Stimulated activated CD8-positive, alpha-beta memory T cell treated with anti-CD3 and anti-CD28 coated beads, Interleukin-7, amount 100 ng/mL, for 1 hour (primary cell): ENCODE results near the gene PDZD2.
"Not testable (repeated sequence)": the region's sequence is repeated elsewhere in the genome, so short reads cannot be mapped to it uniquely, and the experiment has no call there.

ENCODE experiments used
- DNase-seq, 2 donors: peaks; one replicate each; pipeline ENCODE4 v3.0.0-alpha.2; 2020; ENCODE audit warnings: low read depth in 2 of 2

The PDZD2 gene

GRCh38 chr5:31691408-31691807 lies 52.5 kb downstream of the PDZD2 start:
- DNase-seq, result not testable (repeated sequence)

- no peak for DNase-seq
These were observed 53.8 kb downstream of the PDZD2 start for GRCh38 chr5:31692561-31693221.

- DNase-seq, result no peak
These were observed 59.7 kb downstream of the PDZD2 start for GRCh38 chr5:31698673-31699072.

DNA sequence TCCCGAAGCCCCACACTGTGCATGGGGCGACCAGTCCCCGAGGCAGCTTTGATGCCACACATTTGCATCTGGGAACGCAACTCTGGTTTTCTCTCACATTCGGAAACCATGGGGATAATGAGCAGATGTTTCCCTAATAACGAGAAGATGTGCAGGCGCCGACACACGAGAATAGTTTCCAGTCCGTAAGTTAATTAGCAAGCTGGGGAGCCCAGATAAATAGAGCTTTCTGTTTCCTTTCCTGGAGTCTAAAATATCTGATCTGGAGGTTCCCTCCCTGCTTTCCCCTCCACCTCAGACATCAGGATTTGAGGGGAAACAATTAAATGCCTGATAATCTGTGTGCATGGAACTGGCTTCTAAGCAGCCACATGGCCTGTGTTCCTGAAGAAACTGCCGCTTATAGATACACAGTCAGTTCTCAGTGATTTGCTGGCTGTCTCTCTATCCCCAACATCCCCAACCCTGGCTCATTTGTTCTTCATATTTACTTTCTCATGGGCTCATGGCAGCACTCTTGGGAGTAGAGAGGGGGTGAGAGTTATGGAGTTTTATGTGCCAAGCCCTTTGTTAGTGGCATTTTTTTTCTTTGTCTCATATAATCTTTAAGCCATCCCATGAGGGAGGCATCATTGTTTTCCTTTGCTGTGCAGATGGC lies 62.8 kb downstream of the PDZD2 start:
- DNase-seq, result no peak

GRCh38 chr5:31702712-31703111 lies 63.8 kb downstream of the PDZD2 start:
- DNase-seq, result no peak

- no peak for DNase-seq
These were observed 64.8 kb downstream of the PDZD2 start for GRCh38 chr5:31703757-31704156.

GRCh38 chr5:31706186-31706585 lies 67.3 kb downstream of the PDZD2 start:
- no peak for DNase-seq

DNA sequence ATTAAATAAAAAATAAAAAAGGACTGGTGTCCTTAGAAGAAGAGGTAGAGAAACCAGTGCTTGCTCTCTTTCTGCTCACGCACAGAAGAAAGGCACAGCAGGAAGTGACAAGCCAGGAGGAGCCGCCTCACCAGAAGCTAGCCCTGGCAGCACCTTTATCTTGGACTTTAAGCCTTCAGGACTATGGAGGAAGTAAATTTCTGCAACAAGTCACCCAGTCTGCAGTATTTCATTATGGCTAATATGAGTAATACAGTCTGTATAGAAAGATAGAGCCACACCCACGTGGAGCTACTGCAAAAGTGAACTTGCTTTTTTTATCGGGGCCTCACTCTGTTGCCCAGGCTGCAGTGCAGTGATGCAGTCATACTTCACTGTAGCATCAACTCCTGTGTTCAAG lies 68.4 kb downstream of the PDZD2 start:
- DNase-seq, result no peak

GRCh38 chr5:31708089-31708488 lies 69.2 kb downstream of the PDZD2 start:
- DNase-seq, result no peak

- no peak for DNase-seq
These were observed 72.4 kb downstream of the PDZD2 start for GRCh38 chr5:31711363-31711762.

DNA sequence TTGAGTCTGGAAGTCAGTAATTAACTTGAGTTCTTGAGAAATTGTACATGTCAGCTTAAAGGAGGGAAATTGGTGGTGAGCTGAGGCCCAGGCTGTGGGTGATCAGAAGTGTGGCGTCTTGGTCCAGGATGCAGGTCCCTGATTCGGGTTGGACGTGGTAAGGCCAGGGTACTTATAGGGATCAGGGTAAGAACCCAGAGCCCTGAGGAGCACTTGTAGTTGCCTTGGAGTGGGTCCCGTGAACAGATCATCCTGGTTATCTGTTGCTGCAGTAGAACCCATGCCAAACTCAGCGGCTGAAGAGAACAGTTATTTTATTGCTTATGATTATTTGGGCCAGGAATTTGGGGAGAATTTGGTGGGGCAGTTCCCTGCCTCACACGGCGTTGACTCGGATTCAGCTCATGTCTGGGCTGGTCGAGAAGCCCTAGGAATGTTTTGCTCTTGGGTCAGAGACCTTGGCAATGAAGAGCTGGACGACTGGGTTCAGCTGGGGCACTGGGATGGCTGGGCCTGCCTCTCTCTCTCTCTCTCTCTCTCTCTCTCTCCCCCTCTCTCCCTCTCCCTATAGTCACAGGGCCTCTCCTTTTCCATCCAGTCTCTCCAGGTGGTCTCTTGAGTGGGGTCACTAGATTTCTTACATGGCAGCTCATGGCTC lies 73.1 kb downstream of the PDZD2 start:
- DNase-seq, result no peak

DNA sequence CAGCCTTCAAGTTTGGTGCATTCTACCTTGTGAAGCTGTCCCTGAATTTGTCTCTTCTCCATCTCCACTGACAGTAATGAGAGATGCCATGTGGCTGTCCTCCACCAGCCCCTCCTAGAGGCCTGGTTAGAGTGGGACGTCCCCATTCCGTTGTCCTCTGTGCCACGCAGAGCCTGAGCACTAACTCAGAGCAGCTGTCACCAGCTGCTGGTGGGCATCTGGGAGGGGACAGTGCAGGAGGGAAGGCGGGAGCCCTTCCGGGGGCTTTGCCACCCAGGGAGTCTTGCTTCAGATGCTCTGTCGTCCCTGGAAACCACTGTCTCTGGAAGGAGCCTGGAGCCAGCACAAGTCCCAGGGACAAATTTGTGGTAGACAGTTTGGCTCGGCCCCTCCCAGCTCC lies 78.6 kb downstream of the PDZD2 start:
- DNase-seq, result no peak

GRCh38 chr5:31720004-31720403 lies 81.1 kb downstream of the PDZD2 start:
- DNase-seq, result no peak

DNA sequence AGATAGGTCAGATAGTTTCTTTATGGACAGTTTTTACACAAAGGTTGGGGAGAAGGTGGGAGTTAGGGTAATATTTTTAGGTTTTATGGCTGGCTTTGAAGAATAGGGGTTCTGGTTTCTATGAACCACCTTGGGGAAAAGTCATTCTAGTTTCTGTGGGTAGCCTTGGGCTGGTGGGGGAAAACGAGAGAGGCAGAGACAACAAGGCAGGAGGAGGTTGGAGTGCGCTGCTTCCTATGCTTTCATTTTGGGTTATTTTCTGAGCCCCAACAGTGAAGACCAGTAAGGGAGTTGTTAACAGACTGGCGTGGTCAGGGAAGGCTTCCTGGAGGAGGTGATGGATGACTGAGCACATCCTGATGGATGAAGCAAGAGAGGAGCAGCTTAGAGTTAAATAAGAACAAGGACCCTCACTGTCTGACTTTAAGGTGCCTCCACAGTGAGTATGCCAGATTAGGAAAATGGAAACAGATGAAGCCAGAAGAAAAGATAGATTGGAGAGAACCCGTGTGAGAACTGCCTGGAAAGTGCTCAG lies 81.9 kb downstream of the PDZD2 start:
- no peak for DNase-seq

DNA sequence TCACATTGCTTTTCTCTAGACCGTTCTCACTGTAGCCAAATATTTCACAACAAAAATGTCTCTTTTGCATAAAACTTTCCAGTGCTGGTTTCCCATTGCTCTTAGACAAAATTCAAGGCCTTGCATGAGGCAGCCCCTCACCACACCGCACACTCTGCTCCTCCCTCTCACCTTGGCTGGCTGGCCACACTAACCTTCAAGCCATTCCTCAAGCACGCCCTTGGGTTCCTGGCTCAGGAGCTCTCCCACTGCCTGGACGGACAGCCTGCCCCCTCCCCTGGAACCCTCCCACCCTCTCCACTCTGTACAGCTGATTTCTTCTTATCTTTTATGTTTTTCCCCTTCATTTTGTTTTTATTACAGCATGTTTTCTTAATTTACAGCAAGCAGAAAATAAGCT lies 83.2 kb downstream of the PDZD2 start:
- DNase-seq, result no peak

GRCh38 chr5:31725996-31726395 lies 87.1 kb downstream of the PDZD2 start:
- DNase-seq, result no peak

DNA sequence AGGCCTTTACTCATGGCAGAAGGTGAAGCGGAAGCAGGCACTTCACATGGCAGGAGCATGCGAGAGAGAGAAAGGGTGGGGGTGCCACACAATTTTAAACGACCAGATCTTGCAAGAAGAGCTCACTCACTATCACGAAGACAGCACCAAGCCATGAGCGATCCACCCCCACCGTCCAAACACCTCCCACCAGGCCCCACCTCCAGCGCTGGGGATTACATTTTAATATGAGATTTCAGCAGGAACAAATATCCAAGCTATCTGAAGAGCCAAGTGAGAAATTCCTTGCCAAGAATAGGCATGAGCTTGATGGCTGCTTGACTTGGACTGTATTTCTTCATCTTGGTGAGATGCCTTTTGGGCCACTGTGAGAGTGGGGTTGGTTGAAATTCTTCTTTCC lies 88.0 kb downstream of the PDZD2 start:
- no peak for DNase-seq

- DNase-seq, result no peak
These were observed 89.1 kb downstream of the PDZD2 start for GRCh38 chr5:31728039-31728438.

DNA sequence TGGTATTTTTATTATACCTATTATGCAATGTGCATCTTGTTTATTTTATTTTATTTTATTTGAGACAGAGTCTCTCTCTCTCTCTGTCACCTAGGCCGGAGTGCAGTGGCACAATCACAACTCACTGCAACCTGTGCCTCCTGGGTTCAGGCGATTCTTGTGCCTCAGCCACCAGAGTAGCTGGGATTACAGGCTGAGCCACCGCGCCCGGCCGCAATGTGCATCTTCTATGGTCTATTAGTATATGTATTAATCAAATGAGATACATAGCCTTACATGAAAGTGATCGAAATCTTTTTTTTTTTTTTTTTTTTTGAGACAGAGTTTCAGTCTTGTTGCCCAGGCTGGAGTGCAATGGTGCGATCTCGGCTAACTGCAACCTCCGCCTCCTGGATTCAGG lies 89.9 kb downstream of the PDZD2 start:
- not testable (repeated sequence) for DNase-seq

DNA sequence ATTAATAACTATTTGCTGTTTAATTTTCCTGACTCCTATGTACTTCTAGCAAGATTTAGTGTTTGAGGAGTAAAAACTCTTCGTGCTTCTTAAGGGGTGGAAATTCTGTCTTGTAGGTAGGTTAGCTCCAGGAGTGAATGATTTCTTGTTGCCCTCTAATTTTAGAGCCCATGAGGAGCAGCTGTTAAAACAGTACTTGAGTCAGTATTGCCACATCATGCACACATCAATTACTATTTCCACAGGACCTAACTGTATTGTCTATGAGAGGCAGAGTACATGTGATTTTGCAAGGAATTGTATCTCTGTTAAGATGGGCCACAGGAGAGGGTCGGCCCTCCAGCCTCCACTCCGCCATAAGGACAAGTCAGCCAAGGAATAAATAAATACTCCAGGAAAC lies 91.2 kb downstream of the PDZD2 start:
- DNase-seq, result no peak

DNA sequence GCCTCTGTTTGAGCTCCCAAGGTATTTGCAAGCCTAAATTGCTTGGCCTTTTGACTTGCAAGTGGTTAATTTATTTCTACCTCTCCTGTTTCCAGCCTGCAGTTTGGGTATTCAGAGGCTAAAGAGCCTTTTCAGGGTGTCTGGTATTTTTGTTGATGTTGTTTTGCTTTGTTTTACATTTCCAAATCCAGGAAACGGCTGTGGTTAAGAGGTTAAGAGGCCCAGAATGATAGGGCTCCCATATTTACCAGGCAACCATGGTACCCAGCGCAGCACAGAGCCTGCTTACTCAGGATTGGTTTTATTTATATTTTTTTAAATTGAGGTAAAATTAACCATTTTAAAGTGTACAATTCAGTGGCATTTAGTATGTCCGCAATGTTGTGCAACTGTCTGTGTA lies 92.1 kb downstream of the PDZD2 start:
- DNase-seq, result no peak

DNA sequence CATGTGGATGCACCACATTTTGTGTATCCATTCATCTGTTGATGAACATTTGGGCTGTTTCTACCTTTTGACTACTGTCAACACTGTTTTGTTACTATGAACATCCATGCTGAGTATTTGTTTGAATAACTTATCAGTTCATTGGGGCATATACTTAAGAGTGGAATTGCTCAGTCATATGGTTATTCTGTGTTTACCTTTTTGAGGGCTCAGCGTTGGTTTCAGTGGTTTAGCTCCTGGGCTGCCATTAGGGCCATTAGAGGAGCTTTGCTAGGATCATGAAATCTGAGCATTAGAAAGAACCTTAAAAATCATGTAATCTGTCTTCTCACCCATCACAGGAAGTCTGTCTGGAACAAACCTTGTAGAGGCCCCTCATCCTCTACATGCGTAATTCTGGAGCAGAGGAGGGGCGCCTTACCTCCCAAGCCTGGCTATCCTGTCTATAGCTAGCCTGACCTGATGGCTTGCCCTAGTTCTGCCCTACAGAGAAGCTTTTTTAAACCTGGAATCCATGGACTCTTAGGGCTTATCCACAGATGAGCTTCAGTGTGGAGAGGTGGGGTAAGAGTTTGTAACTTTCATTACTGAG lies 92.9 kb downstream of the PDZD2 start:
- no peak for DNase-seq

GRCh38 chr5:31732821-31733220 lies 93.9 kb downstream of the PDZD2 start:
- DNase-seq, result not testable (repeated sequence)
